Adrenal gland (tissue), 5 donors: ENCODE data around the gene DNAH9.

Source experiments
- CTCF ChIP-seq, 6 experiments: fragments of 450-650 bp in 4 of 6; fragments of 200-600 bp in 2 of 6; sonication (generic) in 1 of 6; IDR thresholded peaks; 1 replicate in 5 of 6; 2 replicates in 1 of 6; pipeline versions ENCODE4 v1.5.1 to v1.8.0; 2016 to 2021; ENCODE audit warnings: antibody characterized with exemption in 6 of 6, mild to moderate bottlenecking in 2 of 6, moderate library complexity in 1 of 6
- POLR2A ChIP-seq, 2 donors: fragments of 450-650 bp; IDR thresholded peaks; one replicate each; pipeline ENCODE4 v1.6.1; 2017; ENCODE audit warnings: antibody characterized with exemption in 2 of 2, mild to moderate bottlenecking in 2 of 2, moderate library complexity in 1 of 2
- donor health status: DM: no; HTN: no; CAD: no.

GRCh38 chr17:11701911-11702310 is 103.6 kb downstream of the DNAH9 start:
- no peak for TF ChIP-seq CTCF (IDR thresholded peaks at IDR 0.05)
- no peak for TF ChIP-seq POLR2A (IDR thresholded peaks at IDR 0.05)
